Smooth muscle cell (in vitro differentiated cells): ENCODE results near the gene RNGTT. TPM values are rescaled to one million over a fixed set of nuclear protein-coding genes. Genes with fewer than 3 reads are reported as not detected.

Experiments
- DNase-seq: peaks from one replicate; lab custom pipeline; 2025; ENCODE audit not compliant: unreplicated experiment; lab: John Stamatoyannopoulos, UW
- H2AFZ ChIP-seq: fragments of 200-600 bp; sonication (generic); 2 replicates; pipeline ENCODE4 v1.6.0; 2016; ENCODE audit warnings: antibody characterized with exemption, low read depth, mild to moderate bottlenecking
- H3F3A ChIP-seq: fragments of 200-600 bp; sonication (generic); 2 replicates; pipeline ENCODE4 v1.6.0; 2017; ENCODE audit warnings: antibody characterized with exemption, low read depth
- H3K27ac ChIP-seq: fragments of 200-600 bp; sonication (generic); 2 replicates; pipeline ENCODE4 v1.5.1; 2016; ENCODE audit warnings: low read depth, mild to moderate bottlenecking
- H3K27me3 ChIP-seq: fragments of 200-600 bp; sonication (generic); 2 replicates; pipeline ENCODE4 v1.6.1; 2016; ENCODE audit warnings: low read depth, mild to moderate bottlenecking
- H3K36me3 ChIP-seq: fragments of 200-600 bp; sonication (generic); 2 replicates; pipeline ENCODE4 v1.5.1; 2016; ENCODE audit warnings: low read depth
- H3K4me1 ChIP-seq: fragments of 200-600 bp; sonication (generic); 2 replicates; pipeline ENCODE4 v1.5.1; 2016; ENCODE audit warnings: low read depth
- H3K4me2 ChIP-seq: fragments of 200-600 bp; sonication (generic); 2 replicates; pipeline ENCODE4 v1.6.0; 2016; ENCODE audit warnings: mild to moderate bottlenecking
- H3K4me3 ChIP-seq: fragments of 200-600 bp; sonication (generic); 2 replicates; pipeline ENCODE4 v1.5.1; 2016; ENCODE audit warnings: mild to moderate bottlenecking
- H3K79me2 ChIP-seq: fragments of 200-600 bp; sonication (generic); 2 replicates; pipeline ENCODE4 v1.6.0; 2016; ENCODE audit warnings: low read depth, mild to moderate bottlenecking
- H3K9ac ChIP-seq: fragments of 200-600 bp; sonication (generic); 2 replicates; pipeline ENCODE4 v1.6.0; 2016; ENCODE audit warnings: low read depth
- H3K9me3 ChIP-seq: fragments of 200-600 bp; sonication (generic); replicated peaks from 2 replicates; pipeline ENCODE4 v1.5.1; 2016; ENCODE audit warnings: low read depth
- H4K20me1 ChIP-seq: fragments of 200-600 bp; sonication (generic); 2 replicates; pipeline ENCODE4 v1.6.0; 2016; ENCODE audit warnings: low read depth
- CTCF ChIP-seq: fragments of 200-600 bp; sonication (generic); IDR thresholded peaks from 2 replicates; pipeline ENCODE4 v1.5.1; 2017; ENCODE audit warnings: borderline replicate concordance, mild to moderate bottlenecking, antibody characterized with exemption; ENCODE audit not compliant: insufficient read depth, poor library complexity, severe bottlenecking
- WGBS: methylation state at CpG from one replicate; pipeline ENCODE4 v1.1.7; 2016; ENCODE audit warnings: low lambda C conversion rate; 5-methylcytosine and 5-hydroxymethylcytosine counted together
- polyA plus RNA-seq: library from polyadenylated mRNA; unstranded; fragments of >200 nt; fragmentation: Nextera tagmentation; extraction: Ambion mirVana; gene quantifications from 2 replicates; pipeline ENCODE4 v1.2.1, GENCODE V29; 2016
- total RNA-seq: library from RNA; depleted of rRNA; stranded (reverse); fragments of >200 nt; gene quantifications from 2 replicates; pipeline ENCODE4 v1.2.3, GENCODE V29; 2014

The RNGTT gene
- total and polyA plus RNA-seq, 2 experiments from 2014 or later: 7.5 to 22.7 TPM

DNA sequence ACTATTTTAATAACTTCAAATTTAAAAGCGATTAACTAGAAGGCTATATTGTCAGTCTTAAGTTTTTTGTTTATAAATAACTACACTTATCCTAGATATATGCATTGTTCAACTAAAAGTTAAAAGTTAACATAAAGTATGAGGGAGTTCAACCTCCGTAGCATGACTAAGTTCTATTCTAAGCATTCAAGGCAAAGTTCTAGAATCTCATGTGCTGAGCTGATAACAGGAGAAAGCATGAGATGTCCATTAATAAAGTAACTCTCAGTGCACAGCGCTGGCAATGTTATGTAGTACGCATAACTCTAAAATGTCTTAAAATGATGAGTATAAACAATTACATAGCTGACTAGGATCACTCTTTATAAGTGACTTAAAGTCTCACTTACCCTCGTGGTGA is 264.8 kb downstream of the RNGTT start:
- Histone ChIP-seq H3K79me2 (no peaks in the 10 kb centered on the region), H3K4me2 (no peak overlapping the region), H3K4me1 (no peaks in the 10 kb centered on the region), H3K4me3 (no peak overlapping the region), H4K20me1 (no peaks in the 10 kb centered on the region), H3F3A (no peaks in the 10 kb centered on the region), H3K27me3 (no peaks in the 10 kb centered on the region), H3K27ac (no peak overlapping the region), H3K9ac (no peak overlapping the region), H3K9me3 (no peaks in the 10 kb centered on the region), H2AFZ (no peak overlapping the region), H3K36me3 (no peaks in the 10 kb centered on the region)
- no peak for DNase-seq
- WGBS: 97% methylated on average over 5 of the region's 5 CpGs
- TF ChIP-seq CTCF: no peak

DNA sequence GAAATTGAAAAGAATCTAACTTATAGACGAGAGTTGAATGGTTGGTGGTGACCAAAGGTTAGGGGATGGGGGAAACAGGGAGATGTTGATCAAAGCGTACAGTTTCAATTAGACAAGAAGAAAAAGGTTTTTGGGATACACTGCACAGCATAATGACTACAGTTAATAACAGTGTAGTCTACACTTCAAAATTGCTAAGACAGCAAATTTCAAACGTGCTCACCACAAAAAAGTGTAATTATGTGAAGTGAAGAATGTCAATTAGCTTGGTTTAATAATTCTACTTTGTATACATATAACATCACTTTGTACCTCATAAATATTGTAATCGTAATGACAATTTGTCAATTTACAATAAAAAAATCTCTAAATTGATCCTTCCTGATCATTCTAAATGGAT is 267.5 kb downstream of the RNGTT start:
- H3K36me3 ChIP-seq: no peaks in the 10 kb centered on the region
- H3K79me2 ChIP-seq: no peaks in the 10 kb centered on the region
- no peak overlapping the region for H3K4me3 ChIP-seq
- no peaks in the 10 kb centered on the region for H3K9me3 ChIP-seq
- 86% methylated on average over 4 of the region's 4 CpGs for WGBS
- no peaks in the 10 kb centered on the region for H3F3A ChIP-seq
- TF ChIP-seq CTCF: no peak
- H4K20me1 ChIP-seq: peaks cover 3% of the 10 kb centered on the region
- no peak overlapping the region for H3K4me2 ChIP-seq
- H2AFZ ChIP-seq: no peak overlapping the region
- no peak overlapping the region for H3K27ac ChIP-seq
- no peaks in the 10 kb centered on the region for H3K27me3 ChIP-seq
- DNase-seq: no peak
- H3K4me1 ChIP-seq: no peaks in the 10 kb centered on the region
- H3K9ac ChIP-seq: no peak overlapping the region

GRCh38 chr6:88683734-88684133 is 279.7 kb downstream of the RNGTT start:
- Histone ChIP-seq H3K4me2 (no peak overlapping the region), H2AFZ (no peak overlapping the region), H3K79me2 (no peaks in the 10 kb centered on the region), H3K27ac (no peak overlapping the region), H4K20me1 (peaks cover 9% of the 10 kb centered on the region), H3K9ac (no peak overlapping the region), H3K4me3 (no peak overlapping the region), H3K36me3 (no peaks in the 10 kb centered on the region), H3K27me3 (no peaks in the 10 kb centered on the region), H3K9me3 (no peaks in the 10 kb centered on the region), H3K4me1 (no peaks in the 10 kb centered on the region), H3F3A (no peaks in the 10 kb centered on the region)
- no peak for DNase-seq
- TF ChIP-seq CTCF: no peak
- 99% methylated on average over 3 of the region's 3 CpGs for WGBS

GRCh38 chr6:88680654-88681053 is 282.8 kb downstream of the RNGTT start:
- no peak overlapping the region for H3K4me3 ChIP-seq
- no peaks in the 10 kb centered on the region for H3K79me2 ChIP-seq
- H3F3A ChIP-seq: no peaks in the 10 kb centered on the region
- no peak overlapping the region for H2AFZ ChIP-seq
- no peaks in the 10 kb centered on the region for H3K27me3 ChIP-seq
- H3K9ac ChIP-seq: no peak overlapping the region
- DNase-seq: no peak
- WGBS: 98% methylated on average over 6 of the region's 6 CpGs
- H3K36me3 ChIP-seq: no peaks in the 10 kb centered on the region
- peaks cover 9% of the 10 kb centered on the region for H4K20me1 ChIP-seq
- H3K4me2 ChIP-seq: no peak overlapping the region
- no peaks in the 10 kb centered on the region for H3K9me3 ChIP-seq
- H3K27ac ChIP-seq: no peak overlapping the region
- TF ChIP-seq CTCF: no peak
- no peaks in the 10 kb centered on the region for H3K4me1 ChIP-seq
